NCI-H774 (cell line): ENCODE data around the gene ASXL1.
"Not testable (repeated sequence)": the region's sequence is repeated elsewhere in the genome, so short reads cannot be mapped to it uniquely, and the experiment has no call there.

Source experiments
- DNase-seq: peaks from one replicate; lab custom pipeline; 2025; lab: John Stamatoyannopoulos, UW

Gene ASXL1

GRCh38 chr20:32357869-32358631 lies at the start of gene ASXL1:
TSS of gene ASXL1 (plus strand) at chr20:32358331. CDS start at chr20:32358776, 445 bp downstream.
- peak; percentile 97 for DNase-seq

- no peak for DNase-seq
These were observed 45.3 kb upstream of the ASXL1 start for GRCh38 chr20:32312718-32313424.

- DNase-seq = no peak
These were observed 43.4 kb upstream of the ASXL1 start for GRCh38 chr20:32314768-32315167.

- DNase-seq = no peak
These were observed 42.7 kb upstream of the ASXL1 start for GRCh38 chr20:32315399-32315798.

- no peak for DNase-seq
These were observed 42.2 kb upstream of the ASXL1 start for GRCh38 chr20:32315891-32316290.

GRCh38 chr20:32316667-32317066 lies 41.5 kb upstream of the ASXL1 start:
- no peak for DNase-seq

GRCh38 chr20:32319100-32319499 lies 39.0 kb upstream of the ASXL1 start:
- DNase-seq = no peak

GRCh38 chr20:32320305-32320704 lies 37.8 kb upstream of the ASXL1 start:
- no peak for DNase-seq

- no peak for DNase-seq
These were observed 36.7 kb upstream of the ASXL1 start for GRCh38 chr20:32321390-32321789.

- DNase-seq = not testable (repeated sequence)
These were observed 35.9 kb upstream of the ASXL1 start for GRCh38 chr20:32322260-32322659.

- DNase-seq = not testable (repeated sequence)
These were observed 34.4 kb upstream of the ASXL1 start for GRCh38 chr20:32323761-32324160.

- peak; percentile 78 for DNase-seq
These were observed 32.2 kb upstream of the ASXL1 start for GRCh38 chr20:32325706-32326503.

- DNase-seq = peak; percentile 65
These were observed 31.7 kb upstream of the ASXL1 start for GRCh38 chr20:32326504-32326845.

GRCh38 chr20:32327087-32327681 lies 30.9 kb upstream of the ASXL1 start:
- no peak for DNase-seq

GRCh38 chr20:32329817-32330554 lies 28.1 kb upstream of the ASXL1 start:
- peak; percentile 54 for DNase-seq

- no peak for DNase-seq
These were observed 27.6 kb upstream of the ASXL1 start for GRCh38 chr20:32330555-32330897.

- DNase-seq = no peak
These were observed 25.5 kb upstream of the ASXL1 start for GRCh38 chr20:32332614-32333013.

GRCh38 chr20:32333181-32333987 lies 24.7 kb upstream of the ASXL1 start:
- DNase-seq = no peak

- DNase-seq = no peak
These were observed 23.9 kb upstream of the ASXL1 start for GRCh38 chr20:32333988-32334885.

GRCh38 chr20:32336918-32337347 lies 21.2 kb upstream of the ASXL1 start:
- DNase-seq = no peak
